B cell (primary cell): ENCODE measurements around the gene BCO2. TPM values are rescaled to one million over a fixed set of nuclear protein-coding genes. Genes with fewer than 3 reads are reported as not detected.

Source experiments
- ATAC-seq: fragments of 200-7000 bp; cut with Tn5 transposase; one replicate; pipeline ENCODE4 v1.10.0; 2021; ENCODE audit warnings: low read depth, mild to moderate bottlenecking, moderate number of reproducible peaks, moderate library complexity
- CTCF ChIA-PET: fragments of 350-600 bp; sonication (Branson Sonifier 250); formaldehyde crosslinking; loops from one replicate; lab custom pipeline; 2021; ENCODE audit warnings: antibody characterized with exemption, inconsistent platforms; lab: Charles Lee
- POLR2A ChIA-PET: fragments of 350-600 bp; sonication (Branson Sonifier 250); formaldehyde crosslinking; loops from one replicate; lab custom pipeline; 2021; ENCODE audit warnings: antibody characterized with exemption; lab: Charles Lee
- DNase-seq: peaks from one replicate; pipeline ENCODE4 v3.0.0; 2013
- H2AFZ ChIP-seq: 2 replicates; pipeline ENCODE4 v1.6.1; 2012; ENCODE audit warnings: mild to moderate bottlenecking, low read depth, low read length; ENCODE audit not compliant: insufficient read depth, poor library complexity, severe bottlenecking
- H3K27ac ChIP-seq, 2 donors: 1 replicate in 1 of 2; 2 replicates in 1 of 2; pipeline ENCODE4 v1.5.1; 2012 to 2013; ENCODE audit warnings: low read length in 2 of 2, mild to moderate bottlenecking in 2 of 2, moderate library complexity in 1 of 2
- H3K27me3 ChIP-seq, 4 experiments: fragments of 200-600 bp in 1 of 4; sonication (generic) in 1 of 4; replicated peaks in 1 of 4; 1 replicate in 2 of 4; 2 replicates in 2 of 4; pipeline versions ENCODE4 v1.6.1 to v1.7.0; 2013 to 2016; ENCODE audit warnings: low read length in 3 of 4, mild to moderate bottlenecking in 2 of 4, mixed read lengths in 1 of 4, moderate library complexity in 1 of 4; ENCODE audit not compliant: insufficient read depth in 4 of 4, control insufficient read depth in 3 of 4; ENCODE audit errors: control extremely low read depth in 1 of 4
- H3K36me3 ChIP-seq, 2 experiments: replicated peaks in 1 of 2; 1 replicate in 1 of 2; 2 replicates in 1 of 2; pipeline versions ENCODE4 v1.6.1 to v1.7.1; 2013; ENCODE audit warnings: low read length in 1 of 2; ENCODE audit not compliant: insufficient read depth in 2 of 2, control insufficient read depth in 1 of 2; ENCODE audit errors: control extremely low read depth in 1 of 2, extremely low read depth in 1 of 2
- H3K4me1 ChIP-seq, 2 donors: fragments of 200-600 bp in 1 of 2; sonication (generic) in 1 of 2; 1 replicate in 1 of 2; 2 replicates in 1 of 2; pipeline versions ENCODE4 v1.5.1 to v1.6.1; 2013 to 2017; ENCODE audit warnings: low read length in 2 of 2; ENCODE audit not compliant: control insufficient read depth in 2 of 2, insufficient read depth in 2 of 2
- H3K4me2 ChIP-seq: replicated peaks from 2 replicates; pipeline ENCODE3; 2012; ENCODE audit warnings: mild to moderate bottlenecking, low read depth, low read length; ENCODE audit not compliant: poor library complexity, severe bottlenecking
- H3K4me3 ChIP-seq, 5 experiments: fragments of 200-600 bp in 1 of 5; sonication (generic) in 1 of 5; 1 replicate in 3 of 5; 2 replicates in 2 of 5; pipeline versions ENCODE4 v1.5.1 to v1.7.0; 2011 to 2016; ENCODE audit warnings: low read length in 4 of 5, mild to moderate bottlenecking in 4 of 5, low read depth in 2 of 5, control low read depth in 1 of 5, moderate library complexity in 1 of 5; ENCODE audit not compliant: insufficient read depth in 1 of 5; ENCODE audit errors: control extremely low read depth in 1 of 5, extremely low read depth in 1 of 5
- H3K79me2 ChIP-seq: fragments of 200-600 bp; sonication (generic); one replicate; pipeline ENCODE4 v1.6.0; 2016; ENCODE audit warnings: low read length; ENCODE audit not compliant: control insufficient read depth, insufficient read depth
- H3K9ac ChIP-seq: fragments of 200-600 bp; sonication (generic); 2 replicates; pipeline ENCODE4 v1.6.1; 2017; ENCODE audit warnings: mild to moderate bottlenecking, low read length, moderate library complexity
- H3K9me3 ChIP-seq, 3 donors: one replicate each; pipeline versions ENCODE4 v1.6.1 to v1.7.1; 2013; ENCODE audit warnings: low read length in 2 of 3; ENCODE audit not compliant: control insufficient read depth in 2 of 3, insufficient read depth in 1 of 3; ENCODE audit errors: control extremely low read depth in 1 of 3
- H4K20me1 ChIP-seq: 2 replicates; pipeline ENCODE4 v1.6.0; 2012; ENCODE audit warnings: mild to moderate bottlenecking, low read length; ENCODE audit not compliant: insufficient read depth, control insufficient read depth, poor library complexity, severe bottlenecking
- H3K27ac Mint-ChIP-seq: one replicate; pipeline ENCODE4 v1.8.0; 2021; ENCODE audit warnings: mixed read lengths
- H3K27me3 Mint-ChIP-seq: one replicate; pipeline ENCODE4 v1.8.0; 2021; ENCODE audit warnings: mixed read lengths
- H3K4me1 Mint-ChIP-seq: one replicate; pipeline ENCODE4 v1.8.0; 2021; ENCODE audit warnings: mixed read lengths
- H3K4me3 Mint-ChIP-seq: one replicate; pipeline ENCODE4 v1.8.0; 2021; ENCODE audit warnings: mixed read lengths
- H3K9me3 Mint-ChIP-seq: one replicate; pipeline ENCODE4 v1.8.0; 2022; ENCODE audit warnings: mixed read lengths; ENCODE audit not compliant: insufficient read depth
- EZH2 ChIP-seq: IDR thresholded peaks from 2 replicates; pipeline ENCODE4 v1.6.1; 2012; ENCODE audit warnings: borderline replicate concordance, low read depth, mild to moderate bottlenecking, moderate library complexity, low read length; ENCODE audit not compliant: insufficient read depth, poor library complexity, severe bottlenecking
- WGBS: methylation state at CpG from one replicate; pipeline ENCODE4 v1.1.5; 2013; ENCODE audit warnings: missing lambda C conversion rate; ENCODE audit not compliant: insufficient coverage; 5-methylcytosine and 5-hydroxymethylcytosine counted together
- intact Hi-C: fragments of 100-400 bp; cut with micrococcal nuclease; formaldehyde crosslinking; loops from one replicate; pipeline ENCODE4 v1.10.0; 2022
- polyA plus RNA-seq: library from polyadenylated mRNA; depleted of rRNA; stranded (reverse); fragments of >200 nt; gene quantifications from 2 replicates; pipeline ENCODE4 v1.2.3, GENCODE V29; 2012
- total RNA-seq, 2 donors: library from RNA; stranded (reverse); fragments of 120-200 nt in 1 of 2; gene quantifications; 1 replicate in 1 of 2; 2 replicates in 1 of 2; pipeline versions ENCODE4 v1.2.3 to v1.2.4, GENCODE V29; 2013 to 2022
- TF ChIP-seq, protein P1 (sequence below): fragments of 200-600 bp; IDR thresholded peaks from one replicate; pipeline ENCODE4 v1.8.0; 2022; ENCODE audit warnings: antibody characterized with exemption, mild to moderate bottlenecking

Gene BCO2
- total and polyA plus RNA-seq, 2 donors (not counting 1 experiment from before 2014, with no cell fraction given): 1.7 to 1.8 TPM

DNA sequence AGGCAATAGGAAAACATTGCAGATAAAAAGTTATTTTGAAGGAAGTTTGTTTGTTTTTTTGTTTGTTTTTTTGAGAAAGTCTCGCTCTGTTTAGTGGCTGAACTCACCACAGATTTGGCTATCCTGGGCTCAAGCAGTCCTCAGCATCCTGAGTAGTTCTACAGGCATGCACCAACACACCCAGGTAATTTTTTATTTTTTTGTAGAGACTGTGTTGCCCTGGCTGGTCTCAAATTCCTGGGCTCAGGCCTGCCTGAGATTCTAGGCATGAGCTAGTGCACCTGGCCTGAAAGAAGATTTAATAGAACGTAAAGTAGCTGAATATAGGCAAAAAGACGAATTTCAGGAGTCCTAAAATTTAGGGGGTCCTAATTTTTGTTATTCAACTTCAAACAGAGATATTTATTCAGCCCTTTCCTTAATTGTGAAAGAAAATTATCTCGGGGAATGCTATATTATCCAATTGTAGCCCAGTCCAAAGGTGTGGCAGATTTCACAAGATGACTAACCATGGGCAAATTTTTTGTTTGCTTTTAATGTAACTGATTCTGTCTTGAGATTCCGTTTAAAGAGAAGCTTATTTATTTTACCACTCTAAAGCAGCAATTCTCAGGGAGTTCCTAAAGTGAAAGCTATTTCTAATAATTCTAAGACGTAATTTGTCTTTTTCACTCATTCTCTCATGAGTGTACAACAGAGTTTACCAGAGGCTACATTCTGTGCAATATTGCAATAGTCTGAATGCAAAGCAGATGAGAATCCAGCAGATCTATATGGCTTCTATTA, 12.4 kb upstream of the BCO2 start:
- ChIA-PET CTCF (no interaction called here), POLR2A (no interaction called here)
- Mint-ChIP-seq H3K4me1 (peaks cover 7% of the 10 kb centered on the region), H3K27ac (no peak overlapping the region), H3K27me3 (peaks cover 36% of the 10 kb centered on the region), H3K4me3 (no peak overlapping the region), H3K9me3 (no peaks in the 10 kb centered on the region)
- Histone ChIP-seq H2AFZ (no peak overlapping the region), H3K27ac (no peak overlapping the region), H3K36me3 (no peaks in the 10 kb centered on the region), H3K79me2 (no peaks in the 10 kb centered on the region), H3K4me2 (no peak overlapping the region), H3K4me3 (no peak overlapping the region), H3K27me3 (no peaks in the 10 kb centered on the region), H4K20me1 (no peaks in the 10 kb centered on the region), H3K9ac (no peak overlapping the region), H3K4me1 (peaks cover 0 to 3% of the 10 kb centered on the region in 2 donors), H3K9me3 (peaks cover 0 to 4% (median 0%) of the 10 kb centered on the region in 3 donors)
- DNase-seq (no peak), ATAC-seq (no peak)
- no CpG with 5 or more reads among the region's 6 CpGs for WGBS
- intact Hi-C loops: no loop called here
- TF ChIP-seq, protein P1, sequence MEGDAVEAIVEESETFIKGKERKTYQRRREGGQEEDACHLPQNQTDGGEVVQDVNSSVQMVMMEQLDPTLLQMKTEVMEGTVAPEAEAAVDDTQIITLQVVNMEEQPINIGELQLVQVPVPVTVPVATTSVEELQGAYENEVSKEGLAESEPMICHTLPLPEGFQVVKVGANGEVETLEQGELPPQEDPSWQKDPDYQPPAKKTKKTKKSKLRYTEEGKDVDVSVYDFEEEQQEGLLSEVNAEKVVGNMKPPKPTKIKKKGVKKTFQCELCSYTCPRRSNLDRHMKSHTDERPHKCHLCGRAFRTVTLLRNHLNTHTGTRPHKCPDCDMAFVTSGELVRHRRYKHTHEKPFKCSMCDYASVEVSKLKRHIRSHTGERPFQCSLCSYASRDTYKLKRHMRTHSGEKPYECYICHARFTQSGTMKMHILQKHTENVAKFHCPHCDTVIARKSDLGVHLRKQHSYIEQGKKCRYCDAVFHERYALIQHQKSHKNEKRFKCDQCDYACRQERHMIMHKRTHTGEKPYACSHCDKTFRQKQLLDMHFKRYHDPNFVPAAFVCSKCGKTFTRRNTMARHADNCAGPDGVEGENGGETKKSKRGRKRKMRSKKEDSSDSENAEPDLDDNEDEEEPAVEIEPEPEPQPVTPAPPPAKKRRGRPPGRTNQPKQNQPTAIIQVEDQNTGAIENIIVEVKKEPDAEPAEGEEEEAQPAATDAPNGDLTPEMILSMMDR: no peak
- TF ChIP-seq EZH2: no peak
